ENCODE results near the gene TDRD9.

- TF ChIP-seq CTCF (IDR thresholded peaks at IDR 0.05; ENCODE audit: low read length) (no peak), EZH2 (IDR thresholded peaks at IDR 0.05; ENCODE audit: borderline replicate concordance, low read length) (no peak)
Observed at GRCh38 chr14:103898711-103899110, 29.5 kb upstream of the TDRD9 start.
